H1 (cell line): Measurements from ENCODE around the gene HES7. TPM values are rescaled to one million over a fixed set of nuclear protein-coding genes. Genes with fewer than 3 reads are reported as not detected.

Experiments used
- CTCF ChIA-PET: fragments of 300-600 bp; sonication (Branson Sonifier 250); formaldehyde crosslinking; loops from one replicate; lab custom pipeline; 2021; ENCODE audit not compliant: partially characterized antibody; lab: Charles Lee
- POLR2A ChIA-PET: fragments of 300-600 bp; sonication (Branson Sonifier 250); formaldehyde crosslinking; loops from one replicate; lab custom pipeline; 2021; ENCODE audit warnings: inconsistent platforms; ENCODE audit not compliant: partially characterized antibody; lab: Charles Lee
- DNase-seq, 2 experiments: peaks; one replicate each; pipeline versions ENCODE4 v3.0.0 to v3.0.0-alpha.2; 2010 to 2022; ENCODE audit warnings: low spot score in 2 of 2, low read depth in 1 of 2, mixed read lengths in 1 of 2
- FAIRE-seq: peaks from 2 replicates; lab custom pipeline; 2011; peaks lifted over from hg19 to GRCh38; lab: Jason Lieb, UNC
- H2AFZ ChIP-seq: 2 replicates; pipeline ENCODE4 v1.8.1; 2012; ENCODE audit warnings: low read length, inconsistent platforms
- H2AK5ac ChIP-seq: 2 replicates; pipeline ENCODE4 v1.6.1; 2013; ENCODE audit warnings: low read depth, low read length
- H2BK120ac ChIP-seq: replicated peaks from 2 replicates; pipeline ENCODE3; 2013; ENCODE audit warnings: low read depth, low read length, inconsistent platforms
- H2BK12ac ChIP-seq: 2 replicates; pipeline ENCODE4 v1.6.1; 2013; ENCODE audit warnings: low read depth, low read length
- H2BK15ac ChIP-seq: 2 replicates; pipeline ENCODE4 v1.6.1; 2013; ENCODE audit warnings: low read length
- H2BK20ac ChIP-seq: 2 replicates; pipeline ENCODE4 v1.6.1; 2013; ENCODE audit warnings: low read length
- H2BK5ac ChIP-seq: 2 replicates; pipeline ENCODE4 v1.6.1; 2013; ENCODE audit warnings: low read depth, low read length
- H3K14ac ChIP-seq: 2 replicates; pipeline ENCODE4 v1.6.1; 2013; ENCODE audit warnings: inconsistent platforms; ENCODE audit not compliant: insufficient read length
- H3K18ac ChIP-seq: 2 replicates; pipeline ENCODE4 v1.6.1; 2013; ENCODE audit warnings: low read length; ENCODE audit errors: extremely low read depth
- H3K23ac ChIP-seq: 2 replicates; pipeline ENCODE4 v1.6.1; 2013; ENCODE audit warnings: inconsistent platforms; ENCODE audit not compliant: insufficient read length
- H3K23me2 ChIP-seq: 2 replicates; pipeline ENCODE4 v1.6.1; 2013; ENCODE audit warnings: low read depth, low read length
- H3K27ac ChIP-seq: 2 replicates; pipeline ENCODE4 v1.6.1; 2011; ENCODE audit warnings: low read depth, low read length, inconsistent platforms
- H3K27me3 ChIP-seq, 4 experiments: replicated peaks in 1 of 4; 1 replicate in 1 of 4; 2 replicates in 3 of 4; pipeline versions ENCODE4 v1.6.1 to v1.8.1; 2011 to 2013; ENCODE audit warnings: low read length in 3 of 4, mild to moderate bottlenecking in 3 of 4, inconsistent platforms in 2 of 4, mixed read lengths in 2 of 4, moderate library complexity in 1 of 4; ENCODE audit not compliant: control insufficient read depth in 3 of 4, insufficient read depth in 3 of 4; ENCODE audit errors: extremely low read depth in 1 of 4
- H3K36me3 ChIP-seq, 4 experiments: 2 replicates each; pipeline versions ENCODE4 v1.6.1 to v1.8.1; 2011 to 2013; ENCODE audit warnings: mild to moderate bottlenecking in 4 of 4, low read length in 3 of 4, moderate library complexity in 2 of 4, control low read depth in 1 of 4, inconsistent platforms in 1 of 4; ENCODE audit not compliant: insufficient read depth in 4 of 4, control insufficient read depth in 2 of 4
- H3K4ac ChIP-seq: replicated peaks from 2 replicates; pipeline ENCODE3; 2013; ENCODE audit warnings: low read length, low read depth, mixed read lengths, inconsistent platforms; ENCODE audit not compliant: insufficient read length
- H3K4me1 ChIP-seq, 4 experiments: replicated peaks in 1 of 4; 1 replicate in 1 of 4; 2 replicates in 3 of 4; pipeline versions ENCODE4 v1.6.1 to v1.8.1; 2011 to 2013; ENCODE audit warnings: low read length in 3 of 4, inconsistent platforms in 2 of 4, mixed read lengths in 1 of 4; ENCODE audit not compliant: insufficient read depth in 4 of 4, control insufficient read depth in 3 of 4
- H3K4me2 ChIP-seq, 2 experiments: 2 replicates each; pipeline versions ENCODE4 v1.6.1 to v1.8.1; 2011 to 2013; ENCODE audit warnings: low read depth in 2 of 2, low read length in 2 of 2, control low read depth in 1 of 2, inconsistent platforms in 1 of 2, mild to moderate bottlenecking in 1 of 2; ENCODE audit not compliant: insufficient read depth in 1 of 2
- H3K4me3 ChIP-seq, 4 experiments: fragments of 200-600, 300-600 bp in 1 of 4; sonication (generic), shearing (Covaris generic), sonication (Bioruptor Twin) in 1 of 4; 2 replicates each; pipeline versions ENCODE4 v1.5.1 to v1.8.1; 2011 to 2016; ENCODE audit warnings: low read length in 4 of 4, low read depth in 3 of 4, control low read depth in 2 of 4, inconsistent platforms in 2 of 4, mild to moderate bottlenecking in 2 of 4, mixed read lengths in 1 of 4, moderate library complexity in 1 of 4; ENCODE audit not compliant: insufficient read depth in 2 of 4; ENCODE audit errors: extremely low read depth in 1 of 4
- H3K56ac ChIP-seq: replicated peaks from 2 replicates; pipeline ENCODE3; 2013; ENCODE audit warnings: low read depth, mild to moderate bottlenecking, mixed read lengths, low read length, inconsistent platforms; ENCODE audit not compliant: insufficient read length
- H3K79me1 ChIP-seq: 2 replicates; pipeline ENCODE4 v1.6.1; 2013; ENCODE audit warnings: low read depth, low read length, control low read depth
- H3K79me2 ChIP-seq, 2 experiments: 2 replicates each; pipeline versions ENCODE4 v1.6.1 to v1.8.1; 2012 to 2013; ENCODE audit warnings: low read length in 2 of 2, mild to moderate bottlenecking in 2 of 2, inconsistent platforms in 1 of 2; ENCODE audit not compliant: insufficient read depth in 2 of 2, control insufficient read depth in 1 of 2
- H3K9ac ChIP-seq, 4 experiments: replicated peaks in 1 of 4; 1 replicate in 1 of 4; 2 replicates in 3 of 4; pipeline versions ENCODE4 v1.6.1 to v1.8.1; 2011 to 2013; ENCODE audit warnings: low read depth in 3 of 4, low read length in 3 of 4, control low read depth in 2 of 4, mild to moderate bottlenecking in 2 of 4, moderate library complexity in 2 of 4, inconsistent platforms in 1 of 4; ENCODE audit errors: extremely low read depth in 1 of 4
- H3K9me3 ChIP-seq, 2 experiments: 2 replicates each; pipeline versions ENCODE4 v1.6.1 to v1.8.1; 2012 to 2013; ENCODE audit warnings: mild to moderate bottlenecking in 2 of 2, moderate library complexity in 2 of 2, control low read depth in 1 of 2, inconsistent platforms in 1 of 2, low read depth in 1 of 2, low read length in 1 of 2, mixed read lengths in 1 of 2; ENCODE audit not compliant: insufficient read depth in 2 of 2
- H4K20me1 ChIP-seq, 2 experiments: replicated peaks in 1 of 2; 2 replicates each; pipeline versions ENCODE3 to v1.8.1; 2011 to 2013; ENCODE audit warnings: inconsistent platforms in 2 of 2, low read length in 2 of 2, mild to moderate bottlenecking in 1 of 2; ENCODE audit not compliant: insufficient read depth in 2 of 2, control insufficient read depth in 1 of 2
- H4K5ac ChIP-seq: 2 replicates; pipeline ENCODE4 v1.6.1; 2013; ENCODE audit warnings: low read length, low read depth, mixed read lengths, inconsistent platforms; ENCODE audit not compliant: insufficient read length
- H4K8ac ChIP-seq: 2 replicates; pipeline ENCODE4 v1.8.0; 2013; ENCODE audit warnings: mild to moderate bottlenecking, moderate library complexity, low read length, inconsistent platforms; ENCODE audit not compliant: insufficient read depth; ENCODE audit errors: extremely low read depth
- H4K91ac ChIP-seq: replicated peaks from 2 replicates; pipeline ENCODE3; 2013; ENCODE audit warnings: low read length, mixed read lengths, inconsistent platforms; ENCODE audit not compliant: insufficient read length
- BCL11A ChIP-seq, 2 experiments: IDR thresholded peaks; one replicate each; pipeline ENCODE4 v1.6.1; 2011; ENCODE audit warnings: low read depth in 2 of 2, low read length in 2 of 2, mild to moderate bottlenecking in 2 of 2
- CEBPB ChIP-seq: IDR thresholded peaks from 2 replicates; pipeline ENCODE4 v1.6.1; 2012; ENCODE audit warnings: low read depth, low read length
- EP300 ChIP-seq, 2 experiments: IDR thresholded peaks; 1 replicate in 1 of 2; 2 replicates in 1 of 2; pipeline ENCODE4 v1.6.1; 2011 to 2012; ENCODE audit warnings: low read depth in 2 of 2, low read length in 2 of 2, mild to moderate bottlenecking in 2 of 2, borderline replicate concordance in 1 of 2, inconsistent platforms in 1 of 2, moderate library complexity in 1 of 2
- EZH2 ChIP-seq: fragments of 200-600 bp; sonication (generic); IDR thresholded peaks from 2 replicates; pipeline ENCODE4 v1.7.1; 2012; ENCODE audit warnings: low read depth, mild to moderate bottlenecking, moderate library complexity, low read length, inconsistent platforms; ENCODE audit not compliant: severe bottlenecking
- KDM4A ChIP-seq: IDR thresholded peaks from one replicate; pipeline ENCODE4 v1.7.1; 2012; ENCODE audit warnings: low read depth, mild to moderate bottlenecking, moderate library complexity, low read length, inconsistent platforms; ENCODE audit not compliant: severe bottlenecking
- POLR2A ChIP-seq, 2 experiments: IDR thresholded peaks; 1 replicate in 1 of 2; 2 replicates in 1 of 2; pipeline ENCODE4 v1.6.1; 2011; ENCODE audit warnings: low read depth in 2 of 2, low read length in 2 of 2, mild to moderate bottlenecking in 2 of 2; ENCODE audit errors: control extremely low read depth in 1 of 2
- POU5F1 ChIP-seq: IDR thresholded peaks from 2 replicates; pipeline ENCODE4 v1.6.1; 2011; ENCODE audit warnings: low read depth, mild to moderate bottlenecking, low read length, moderate library complexity
- SRF ChIP-seq: IDR thresholded peaks from 2 replicates; pipeline ENCODE4 v1.6.1; 2011; ENCODE audit warnings: mild to moderate bottlenecking, low read depth, low read length, moderate library complexity
- TEAD4 ChIP-seq: IDR thresholded peaks from 2 replicates; pipeline ENCODE4 v1.6.1; 2012; ENCODE audit warnings: low read depth, low read length, inconsistent platforms, mixed read lengths
- WGBS, 2 experiments: shearing (Covaris generic) in 1 of 2; methylation state at CpG; one replicate each; pipeline versions ENCODE4 v1.1.6 to v1.1.7; 2013 to 2015; ENCODE audit warnings: low lambda C conversion rate in 2 of 2, mixed read lengths in 2 of 2, inconsistent platforms in 1 of 2, low coverage in 1 of 2, missing lambda C conversion rate in 1 of 2; ENCODE audit not compliant: insufficient replicate concordance in 2 of 2, insufficient coverage in 1 of 2, insufficient read length in 1 of 2; ENCODE audit errors: extremely low coverage in 1 of 2, missing lambda C conversion rate in 1 of 2; 5-methylcytosine and 5-hydroxymethylcytosine counted together
- polyA plus RNA-seq, 7 experiments: library from polyadenylated mRNA; depleted of rRNA in 3 of 7; stranded (reverse) in 5 of 7; unstranded in 2 of 7; fragments of >200 nt in 5 of 7; fragments of 200-250 nt in 2 of 7; gene quantifications; 1 replicate in 5 of 7; 2 replicates in 1 of 7; 4 replicates in 1 of 7; pipeline versions ENCODE4 v1.2.1 to v1.2.3, GENCODE V29; 2011 to 2013; ENCODE audit warnings: missing spikeins in 2 of 7, mixed read lengths in 2 of 7
- total RNA-seq: library from RNA; stranded (reverse); fragmentation: NEBNext Ultra II Directional; extraction: Animal tissue kit (Norgen Biotek cat#: 25700); gene quantifications from 2 replicates; pipeline ENCODE4 v1.2.1, GENCODE V29; 2021
- TF ChIP-seq, protein P1 (sequence below): IDR thresholded peaks from 2 replicates; pipeline ENCODE4 v1.6.1; 2012; ENCODE audit warnings: inconsistent platforms
- TF ChIP-seq, protein P2 (sequence below): IDR thresholded peaks from 2 replicates; pipeline ENCODE4 v1.6.1; 2011; ENCODE audit warnings: low read length, improper control_type of control experiment

Gene HES7
- total and polyA plus RNA-seq, 2 of the 8 experiments (the other 6 are each of a cell fraction or from before 2014, with no cell fraction given), result 0.20 to 0.32 TPM

DNA sequence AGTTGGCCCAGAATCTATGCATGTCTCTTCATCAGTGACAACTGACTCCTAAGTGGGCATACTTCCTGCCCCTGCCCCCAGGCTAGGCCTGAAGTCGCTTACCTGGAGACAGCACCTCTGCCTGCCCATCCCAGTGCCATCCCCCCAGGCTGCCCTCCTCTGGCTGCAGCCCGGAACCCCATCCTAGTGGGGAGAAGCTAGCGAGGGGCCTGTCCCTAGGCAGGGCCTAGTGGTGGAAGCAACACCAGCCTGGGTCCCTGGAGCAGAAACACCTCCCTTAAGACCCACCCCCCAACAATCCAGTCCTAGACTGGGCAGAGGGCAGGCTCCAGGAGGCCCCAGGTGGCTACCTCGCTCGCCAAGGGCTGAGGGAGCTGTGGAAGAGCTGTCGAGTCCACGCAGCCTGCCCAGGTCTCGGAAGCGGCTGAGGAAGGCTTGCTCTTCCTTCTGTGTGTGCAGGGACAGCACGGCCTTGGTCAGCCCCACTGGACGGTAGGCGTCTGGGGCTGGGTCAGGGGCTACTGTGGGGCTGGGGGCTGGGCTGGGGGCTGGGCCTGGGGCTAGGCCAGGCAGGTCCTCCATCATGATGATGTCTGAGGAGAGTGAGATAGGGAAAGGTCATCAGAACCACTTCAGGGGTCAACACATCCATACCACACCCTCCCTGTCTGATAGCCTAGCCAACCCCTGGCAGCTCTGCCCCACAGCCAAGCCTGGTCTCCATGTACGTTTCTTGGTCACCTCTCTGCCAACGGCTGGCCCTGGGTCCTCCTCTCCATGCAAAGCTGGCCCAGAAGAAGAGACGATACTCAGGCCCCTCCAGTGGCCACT, 20.7 kb upstream of the HES7 start:
- H4K20me1 ChIP-seq, result peaks cover 2 to 20% of the 10 kb centered on the region in 2 experiments
- H2BK12ac ChIP-seq, result no peak overlapping the region
- H3K79me1 ChIP-seq, result no peaks in the 10 kb centered on the region
- H3K4me3 ChIP-seq, result no peak overlapping the region
- no peaks in the 10 kb centered on the region for H3K23me2 ChIP-seq
- no peaks in the 10 kb centered on the region for H3K79me2 ChIP-seq
- H3K4me1 ChIP-seq, result 0 out of 7 replicates have a peak, but pooled peaks cover 0 to under 1% (median under 1%) of the 10 kb centered on the region in 4 experiments
- no peak overlapping the region for H4K91ac ChIP-seq
- H3K9ac ChIP-seq, result no peak overlapping the region
- H3K9me3 ChIP-seq, result no peaks in the 10 kb centered on the region
- no peak overlapping the region for H2AFZ ChIP-seq
- no peak overlapping the region for H3K4me2 ChIP-seq
- no peaks in the 10 kb centered on the region for H3K27me3 ChIP-seq
- no peak overlapping the region for H3K4ac ChIP-seq
- no peak overlapping the region for H3K14ac ChIP-seq
- no peak overlapping the region for H4K5ac ChIP-seq
- no peak overlapping the region for H3K56ac ChIP-seq
- no peak overlapping the region for H2BK5ac ChIP-seq
- no peak for FAIRE-seq
- ChIA-PET CTCF (interaction anchor here (0.6 to 14.1 kb wide), 5 partner anchors 13 to 366 kb away, joined by 3 to 133 read pairs (median 3); partner anchors contain the start of gene VAMP2), POLR2A (interaction anchor here (2.6 to 5.1 kb wide), 3 partner anchors 11 to 28 kb away, joined by 9 to 21 read pairs (median 11); no protein-coding TSS in a partner anchor)
- peaks cover 12 to 54% (median 41%) of the 10 kb centered on the region in 4 experiments for H3K36me3 ChIP-seq
- no peak overlapping the region for H2BK15ac ChIP-seq
- H3K18ac ChIP-seq, result no peak overlapping the region
- H2BK20ac ChIP-seq, result no peak overlapping the region
- DNase-seq, result no peak
- H3K23ac ChIP-seq, result no peak overlapping the region
- peak overlapping the region; percentile 25; the same call in 1 of the 2 replicates for H4K8ac ChIP-seq
- no peak overlapping the region for H2BK120ac ChIP-seq
- no peak overlapping the region for H3K27ac ChIP-seq
- WGBS, 2 experiments, result 91% methylated on average over 15 of the region's 15 CpGs; no CpG with 5 or more reads in 1 of the 2 experiments
- no peak overlapping the region for H2AK5ac ChIP-seq
- TF ChIP-seq BCL11A (IDR thresholded peaks at IDR 0.05; ENCODE audit: low read depth in 2 of 2, low read length in 2 of 2) (no peak), EP300 (IDR thresholded peaks at IDR 0.05; ENCODE audit: borderline replicate concordance in 1 of 2, low read depth in 2 of 2, low read length in 2 of 2) (no peak), TEAD4 (no peak), KDM4A (no peak), EZH2 (no peak), POLR2A (IDR thresholded peaks at IDR 0.05; ENCODE audit: control extremely low read depth in 1 of 2, low read depth in 2 of 2, low read length in 2 of 2) (no peak), POU5F1 (no peak), CEBPB (no peak), SRF (no peak)
- TF ChIP-seq, protein P1, sequence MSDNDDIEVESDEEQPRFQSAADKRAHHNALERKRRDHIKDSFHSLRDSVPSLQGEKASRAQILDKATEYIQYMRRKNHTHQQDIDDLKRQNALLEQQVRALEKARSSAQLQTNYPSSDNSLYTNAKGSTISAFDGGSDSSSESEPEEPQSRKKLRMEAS, result no peak
- TF ChIP-seq, protein P2, sequence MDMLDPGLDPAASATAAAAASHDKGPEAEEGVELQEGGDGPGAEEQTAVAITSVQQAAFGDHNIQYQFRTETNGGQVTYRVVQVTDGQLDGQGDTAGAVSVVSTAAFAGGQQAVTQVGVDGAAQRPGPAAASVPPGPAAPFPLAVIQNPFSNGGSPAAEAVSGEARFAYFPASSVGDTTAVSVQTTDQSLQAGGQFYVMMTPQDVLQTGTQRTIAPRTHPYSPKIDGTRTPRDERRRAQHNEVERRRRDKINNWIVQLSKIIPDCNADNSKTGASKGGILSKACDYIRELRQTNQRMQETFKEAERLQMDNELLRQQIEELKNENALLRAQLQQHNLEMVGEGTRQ, result no peak
